ENCODE data around the gene ERICH4. TPM values are rescaled to one million over a fixed set of nuclear protein-coding genes. Genes with fewer than 3 reads are reported as not detected.

ERICH4 gene
- total RNA-seq, 3 donors from 2014 or later (not counting 1 experiment from before 2014, with no cell fraction given), result not detected

DNA sequence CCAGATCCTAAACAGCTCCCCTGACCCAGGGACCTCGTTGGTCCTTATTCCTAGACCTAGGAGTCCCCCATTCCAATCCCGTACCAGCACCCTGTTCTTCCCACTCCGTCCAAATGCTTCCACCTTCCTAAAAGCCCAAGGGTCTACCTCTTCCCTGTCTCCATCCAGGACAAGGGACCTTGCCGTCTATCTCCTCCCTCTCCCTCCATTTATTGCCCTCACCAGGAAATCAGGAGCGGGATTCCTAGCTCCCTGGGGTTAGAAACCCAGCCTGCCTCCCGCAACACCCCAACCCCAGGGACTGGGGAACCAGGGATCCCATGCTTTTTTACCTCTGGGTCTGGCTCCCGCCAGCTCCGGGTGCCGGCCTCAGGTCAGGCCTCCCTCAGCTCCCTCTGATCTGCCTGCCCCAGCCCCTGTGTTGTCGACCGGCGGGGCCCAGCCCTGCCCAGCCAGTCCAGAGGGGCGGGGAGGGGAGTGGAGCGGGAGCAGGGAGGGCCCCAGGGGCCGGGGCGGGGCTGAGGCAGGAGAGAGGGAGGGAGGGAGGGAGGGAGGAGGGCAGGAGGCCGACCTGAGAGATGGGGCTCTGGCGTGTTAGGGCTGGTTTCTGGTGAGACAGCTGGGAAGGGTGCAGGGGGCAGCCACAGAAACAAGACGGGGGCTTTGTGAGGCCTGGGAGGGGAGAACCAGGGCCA lies 15.9 kb upstream of the ERICH4 start, which contains the start of gene B3GNT8:
B3GNT8 (minus strand) TSS at position 423 of the 695 bp plus-strand sequence. CDS start 596 bp downstream, outside the sequence.
- Histone ChIP-seq H3K9me3 (ENCODE audit: control insufficient read depth, insufficient read depth, low read length) (no peaks in the 10 kb centered on the region), H3K4me1 (ENCODE audit: control insufficient read depth, insufficient read depth, low read length) (peaks cover 48% of the 10 kb centered on the region), H3K27ac (ENCODE audit: low read length) (peak within 1 kb of the TSS; percentile 68), H3K27me3 (ENCODE audit: control insufficient read depth, insufficient read depth, low read length) (no peaks in the 10 kb centered on the region), H3K4me3 (ENCODE audit: low read length) (peak within 1 kb of the TSS; percentile 40), H3K36me3 (ENCODE audit: control insufficient read depth, insufficient read depth, low read length) (peaks cover 34% of the 10 kb centered on the region)
- WGBS (ENCODE audit: insufficient coverage), result 22% methylated on average over 19 of the region's 19 CpGs
- intact Hi-C loops (cut with micrococcal nuclease), result no loop called here
- Mint-ChIP-seq H3K27ac (peak within 1 kb of the TSS; percentile 82 to 92), H3K4me1 (peaks cover 10 to 28% of the 10 kb centered on the region in 2 donors), H3K9me3 (no peaks in the 10 kb centered on the region), H3K27me3 (ENCODE audit: low read depth in 2 of 2) (no peaks in the 10 kb centered on the region), H3K36me3 (no peaks in the 10 kb centered on the region), H3K4me3 (peak within 1 kb of the TSS; percentile 94)
- DNase-seq (peak in 1 of 2 donors; percentile 62), ATAC-seq (peak; percentile 62 to 69 (median 68))
- TF ChIP-seq, protein P1, sequence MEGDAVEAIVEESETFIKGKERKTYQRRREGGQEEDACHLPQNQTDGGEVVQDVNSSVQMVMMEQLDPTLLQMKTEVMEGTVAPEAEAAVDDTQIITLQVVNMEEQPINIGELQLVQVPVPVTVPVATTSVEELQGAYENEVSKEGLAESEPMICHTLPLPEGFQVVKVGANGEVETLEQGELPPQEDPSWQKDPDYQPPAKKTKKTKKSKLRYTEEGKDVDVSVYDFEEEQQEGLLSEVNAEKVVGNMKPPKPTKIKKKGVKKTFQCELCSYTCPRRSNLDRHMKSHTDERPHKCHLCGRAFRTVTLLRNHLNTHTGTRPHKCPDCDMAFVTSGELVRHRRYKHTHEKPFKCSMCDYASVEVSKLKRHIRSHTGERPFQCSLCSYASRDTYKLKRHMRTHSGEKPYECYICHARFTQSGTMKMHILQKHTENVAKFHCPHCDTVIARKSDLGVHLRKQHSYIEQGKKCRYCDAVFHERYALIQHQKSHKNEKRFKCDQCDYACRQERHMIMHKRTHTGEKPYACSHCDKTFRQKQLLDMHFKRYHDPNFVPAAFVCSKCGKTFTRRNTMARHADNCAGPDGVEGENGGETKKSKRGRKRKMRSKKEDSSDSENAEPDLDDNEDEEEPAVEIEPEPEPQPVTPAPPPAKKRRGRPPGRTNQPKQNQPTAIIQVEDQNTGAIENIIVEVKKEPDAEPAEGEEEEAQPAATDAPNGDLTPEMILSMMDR (IDR thresholded peaks at IDR 0.05), result no peak

DNA sequence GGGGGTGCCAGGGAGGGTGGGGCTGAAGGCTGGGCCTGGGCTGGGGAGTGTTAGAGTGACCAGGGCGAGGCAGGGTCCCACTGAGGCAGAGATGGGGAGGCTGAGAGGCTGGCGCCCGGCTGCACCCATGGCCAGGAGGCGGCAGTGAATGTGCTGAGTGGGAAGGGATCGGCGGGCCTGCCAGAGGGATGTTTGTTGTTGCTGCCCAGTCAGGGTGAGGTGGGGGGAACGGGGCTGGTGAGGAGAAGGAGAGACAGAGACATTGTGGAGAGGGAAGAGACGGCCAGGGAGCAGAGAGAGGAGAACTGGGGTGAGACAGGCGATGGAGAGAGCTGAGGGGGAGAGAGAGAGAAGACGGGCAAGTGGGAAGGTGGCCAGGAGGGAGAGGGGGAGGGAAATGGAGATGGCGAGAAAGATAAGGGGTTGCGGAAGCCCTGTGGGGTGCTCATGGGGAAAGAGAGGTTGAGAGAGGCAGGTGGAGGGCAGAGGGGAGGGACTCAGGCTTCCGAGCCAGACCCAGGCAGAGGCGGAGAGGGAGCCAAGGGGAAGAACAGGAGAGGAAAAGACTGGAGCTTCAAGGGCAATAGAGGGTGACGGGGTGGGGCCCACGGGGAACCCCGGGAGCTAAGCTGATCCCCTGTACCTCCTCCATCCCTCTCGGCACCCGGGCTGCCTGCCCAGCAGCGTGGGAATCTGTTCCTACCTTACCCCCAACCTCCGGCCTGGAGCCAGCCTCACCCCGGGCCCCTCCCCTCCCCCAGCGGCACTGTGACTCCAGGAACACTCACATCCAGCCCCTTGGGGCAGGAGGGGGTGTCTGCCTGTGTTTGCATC lies 15.1 kb upstream of the ERICH4 start:
- H3K4me1 ChIP-seq (ENCODE audit: control insufficient read depth, insufficient read depth, low read length), result peaks cover 48% of the 10 kb centered on the region
- H3K36me3 ChIP-seq (ENCODE audit: control insufficient read depth, insufficient read depth, low read length), result peaks cover 33% of the 10 kb centered on the region
- H3K36me3 Mint-ChIP-seq, result no peaks in the 10 kb centered on the region

DNA sequence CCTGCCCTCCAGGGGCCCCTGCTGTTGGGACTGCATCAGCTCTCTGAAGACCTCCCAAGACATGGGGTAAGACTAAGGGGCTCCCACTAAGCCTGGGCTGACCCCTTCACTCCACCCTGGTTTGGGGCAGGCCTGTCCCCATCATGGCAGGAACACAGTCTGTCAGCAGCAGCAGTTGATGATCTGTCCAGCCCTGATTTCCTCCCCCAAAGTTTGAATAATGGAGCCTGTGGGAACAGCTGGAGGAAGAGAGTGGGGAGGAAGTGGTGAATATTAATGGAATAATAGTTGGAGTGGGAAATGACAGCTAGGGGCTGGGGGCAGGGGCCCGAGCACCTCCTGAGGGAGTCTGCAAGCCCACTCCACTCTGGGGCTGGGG lies 14.5 kb upstream of the ERICH4 start:
- Mint-ChIP-seq H3K27ac (peak overlapping the region; percentile 82 to 92), H3K9me3 (no peaks in the 10 kb centered on the region), H3K27me3 (ENCODE audit: low read depth in 2 of 2) (no peaks in the 10 kb centered on the region), H3K4me1 (peaks cover 10 to 28% of the 10 kb centered on the region in 2 donors), H3K36me3 (no peaks in the 10 kb centered on the region), H3K4me3 (peak overlapping the region; percentile 66)
- TF ChIP-seq, protein P1 (IDR thresholded peaks at IDR 0.05), result no peak
- Histone ChIP-seq H3K36me3 (ENCODE audit: control insufficient read depth, insufficient read depth, low read length) (peaks cover 35% of the 10 kb centered on the region), H3K4me1 (ENCODE audit: control insufficient read depth, insufficient read depth, low read length) (peaks cover 48% of the 10 kb centered on the region), H3K27me3 (ENCODE audit: control insufficient read depth, insufficient read depth, low read length) (no peaks in the 10 kb centered on the region), H3K4me3 (ENCODE audit: low read length) (peak overlapping the region; percentile 40), H3K27ac (ENCODE audit: low read length) (peak overlapping the region; percentile 68), H3K9me3 (ENCODE audit: control insufficient read depth, insufficient read depth, low read length) (no peaks in the 10 kb centered on the region)
- no peak for ATAC-seq
- WGBS (ENCODE audit: insufficient coverage), result 57% methylated on average over 1 of the region's 1 CpG
- DNase-seq, result no peak
- intact Hi-C loops (cut with micrococcal nuclease), result no loop called here

More for the DNA sequence above, 15.1 kb upstream of the ERICH4 start:
- Histone ChIP-seq H3K27ac (ENCODE audit: low read length) (peak overlapping the region; percentile 68), H3K27me3 (ENCODE audit: control insufficient read depth, insufficient read depth, low read length) (no peaks in the 10 kb centered on the region), H3K9me3 (ENCODE audit: control insufficient read depth, insufficient read depth, low read length) (no peaks in the 10 kb centered on the region), H3K4me3 (ENCODE audit: low read length) (peak overlapping the region; percentile 40)
- Mint-ChIP-seq H3K27ac (peak overlapping the region; percentile 82 to 92), H3K4me3 (peak overlapping the region; percentile 94), H3K4me1 (peaks cover 10 to 28% of the 10 kb centered on the region in 2 donors), H3K27me3 (ENCODE audit: low read depth in 2 of 2) (no peaks in the 10 kb centered on the region), H3K9me3 (no peaks in the 10 kb centered on the region)
- ATAC-seq (peak; percentile 71), DNase-seq (peak in 1 of 2 donors; percentile 78)
- TF ChIP-seq, protein P1 (IDR thresholded peaks at IDR 0.05), result no peak
- intact Hi-C loops (cut with micrococcal nuclease), result no loop called here
- 5% methylated on average over 23 of the region's 23 CpGs for WGBS (ENCODE audit: insufficient coverage)
